HG03354 (cell line): ENCODE measurements around the gene CKLF.
"Not testable (repeated sequence)": the region's sequence is repeated elsewhere in the genome, so short reads cannot be mapped to it uniquely, and the experiment has no call there.

Experiments used
- ATAC-seq: cut with Tn5 transposase; IDR thresholded peaks from one replicate; pipeline ENCODE4 v1.9.1; 2021; ENCODE audit warnings: mild to moderate bottlenecking; ENCODE audit not compliant: unreplicated experiment, poor library complexity, severe bottlenecking

The CKLF gene

DNA sequence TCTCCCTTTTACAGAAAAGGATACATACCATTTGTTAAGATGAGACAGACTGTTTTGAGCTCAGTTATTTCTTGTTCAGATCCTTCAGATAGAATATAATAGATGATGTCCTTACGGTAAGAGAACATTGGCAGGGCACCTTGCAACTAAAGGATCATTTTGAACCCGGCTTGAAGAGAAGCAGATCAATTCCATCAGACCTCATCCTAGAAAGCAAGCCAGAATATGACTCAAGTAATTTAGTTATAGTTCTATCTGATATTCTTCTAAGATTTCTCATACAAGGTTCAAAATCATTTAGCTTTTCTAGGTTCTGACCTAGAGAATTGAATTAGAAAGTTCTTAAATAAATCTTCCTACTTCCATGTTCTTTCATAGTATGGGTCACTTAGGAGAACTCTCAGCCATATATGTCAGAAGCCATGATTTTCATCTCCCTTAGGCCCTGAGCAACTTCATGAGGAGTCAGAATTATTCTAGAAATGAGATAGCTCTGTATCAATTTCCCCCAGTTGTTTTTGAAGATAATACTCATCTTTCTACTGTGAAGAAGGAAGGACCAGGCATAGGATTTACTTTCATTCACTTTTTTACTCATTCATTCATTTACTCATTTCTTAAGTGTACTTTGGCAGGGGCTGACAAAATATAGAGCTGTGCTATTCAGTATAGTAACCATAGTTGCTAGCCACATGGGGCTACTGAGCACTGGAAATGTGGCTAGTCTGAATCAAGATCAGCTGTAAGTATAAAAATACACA is 11.4 kb downstream of the CKLF start:
- ATAC-seq = no peak

DNA sequence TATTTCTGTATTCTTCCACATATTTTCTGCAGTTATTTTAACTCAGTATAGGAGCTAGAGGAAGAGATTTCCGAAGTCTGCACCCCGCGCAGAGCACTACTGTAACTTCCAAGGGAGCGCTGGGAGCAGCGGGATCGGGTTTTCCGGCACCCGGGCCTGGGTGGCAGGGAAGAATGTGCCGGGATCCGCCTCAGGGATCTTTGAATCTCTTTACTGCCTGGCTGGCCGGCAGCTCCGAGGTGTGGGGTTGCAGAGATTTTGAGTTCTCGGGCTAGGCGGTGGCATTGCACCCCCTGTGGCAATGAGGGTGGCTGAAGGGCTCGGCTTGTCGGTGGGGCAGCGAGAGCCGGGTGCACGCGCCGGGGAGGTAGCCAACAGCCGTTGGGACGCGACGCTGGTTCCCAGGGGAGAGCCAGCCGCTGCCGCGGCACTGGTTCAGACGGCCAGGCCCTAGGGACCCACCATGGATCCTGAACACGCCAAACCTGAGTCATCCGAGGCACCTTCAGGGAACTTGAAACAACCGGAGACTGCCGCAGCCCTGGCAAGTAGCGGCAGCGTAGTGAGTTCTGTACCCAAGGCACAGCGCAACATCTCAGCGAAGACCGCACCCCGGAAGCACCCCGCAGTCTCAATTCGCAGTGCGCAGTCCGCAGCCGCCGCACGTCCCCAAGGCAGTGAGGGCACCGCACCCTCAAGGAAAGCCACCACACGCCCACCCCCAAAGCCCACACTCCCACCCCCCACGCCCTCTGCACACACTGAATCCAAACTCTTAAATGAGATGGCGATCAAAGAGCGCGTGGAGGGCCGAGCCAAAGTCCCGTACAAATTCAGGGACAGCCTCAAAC is 13.9 kb downstream of the CKLF start, which contains the start of gene CMTM1:
CMTM1 (plus strand) TSS at position 389 of the 851 bp plus-strand sequence; CDS start at position 464, 75 bp downstream.
- ATAC-seq = no peak

- ATAC-seq = not testable (repeated sequence)
Measured at GRCh38 chr16:66567270-66567669, 14.9 kb downstream of the CKLF start.

DNA sequence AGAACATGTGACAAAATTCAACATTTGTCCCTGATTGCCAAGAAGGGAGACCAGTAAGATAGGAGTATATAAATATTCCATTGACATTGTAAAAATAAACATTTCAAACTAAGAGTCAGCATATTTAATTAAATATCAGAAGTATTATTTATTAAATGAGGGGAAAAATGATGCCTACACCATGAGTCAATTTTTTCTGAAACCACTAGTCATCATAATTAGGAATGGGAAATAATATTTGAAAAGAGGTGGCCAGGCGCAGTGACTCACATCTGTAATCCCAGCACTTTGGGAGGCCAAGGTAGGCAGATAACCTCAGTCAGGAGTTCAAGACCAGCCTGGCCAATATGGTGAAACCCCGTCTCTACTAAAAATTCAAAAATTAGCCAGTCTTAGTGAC is 16.0 kb downstream of the CKLF start:
- no peak for ATAC-seq

DNA sequence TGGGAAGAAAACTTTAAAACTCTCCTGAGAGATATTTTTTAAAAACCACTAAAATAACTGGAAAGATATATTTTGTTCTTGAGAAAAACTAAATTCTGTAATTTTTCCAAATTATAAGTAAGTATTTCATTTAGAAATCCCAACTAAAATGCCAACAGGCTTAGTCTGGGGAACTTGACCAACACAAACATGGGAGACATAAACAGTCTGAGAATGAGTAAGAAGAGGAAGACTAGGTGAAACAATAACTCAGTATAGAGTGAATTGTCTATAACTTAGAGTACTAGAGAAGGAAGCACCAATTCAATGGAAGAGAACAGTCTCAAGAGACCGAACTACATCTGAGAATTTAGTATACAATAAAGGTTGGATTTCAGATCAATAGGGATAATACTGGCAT is 16.8 kb downstream of the CKLF start:
- no peak for ATAC-seq

DNA sequence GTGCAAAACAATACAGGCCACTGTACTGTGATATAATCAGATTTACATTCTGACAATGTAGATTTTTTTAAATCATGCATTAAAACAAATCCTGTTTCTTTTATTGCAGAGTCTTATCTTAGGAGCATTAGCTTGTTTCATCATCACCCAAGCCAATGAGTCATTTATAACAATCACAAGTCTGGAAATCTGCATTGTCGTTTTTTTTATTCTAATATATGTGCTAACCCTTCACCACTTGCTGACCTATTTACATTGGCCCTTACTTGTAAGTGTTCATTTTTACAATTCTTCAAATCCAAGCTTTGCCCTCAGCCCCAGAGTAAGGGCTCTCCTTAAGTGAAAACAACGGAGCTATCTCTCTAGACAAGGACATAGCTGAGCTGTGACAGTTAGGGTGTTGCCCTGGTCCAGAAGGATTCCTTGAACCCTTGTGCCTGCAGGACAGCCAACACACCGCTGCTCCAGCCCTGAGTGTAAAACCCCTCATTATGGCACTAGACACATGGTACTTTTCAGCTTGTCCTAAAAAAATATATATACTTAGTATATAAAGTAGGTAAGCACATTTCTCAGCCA is 17.5 kb downstream of the CKLF start:
- ATAC-seq = no peak

DNA sequence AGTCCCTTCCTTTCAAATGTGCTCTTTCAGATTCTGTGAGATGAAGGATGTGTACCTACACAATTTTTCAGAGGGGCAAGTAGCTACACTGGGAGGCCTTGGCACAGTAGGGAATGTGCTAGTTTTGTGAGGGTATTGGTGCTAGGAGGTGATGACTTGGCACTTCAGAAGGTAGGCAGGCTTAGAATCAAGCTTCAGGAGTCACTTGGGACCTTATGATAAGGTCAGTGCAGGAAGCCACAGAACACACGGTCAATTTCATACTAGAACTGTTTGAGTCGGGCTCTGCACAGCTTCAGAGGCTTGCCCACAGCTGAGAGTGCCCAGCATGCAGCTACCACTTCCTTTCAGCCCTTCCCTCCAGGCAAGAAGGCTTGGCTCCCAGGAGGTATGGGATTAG is 20.0 kb downstream of the CKLF start:
- ATAC-seq = no peak

GRCh38 chr16:66574081-66574480 is 21.7 kb downstream of the CKLF start:
- ATAC-seq = no peak

DNA sequence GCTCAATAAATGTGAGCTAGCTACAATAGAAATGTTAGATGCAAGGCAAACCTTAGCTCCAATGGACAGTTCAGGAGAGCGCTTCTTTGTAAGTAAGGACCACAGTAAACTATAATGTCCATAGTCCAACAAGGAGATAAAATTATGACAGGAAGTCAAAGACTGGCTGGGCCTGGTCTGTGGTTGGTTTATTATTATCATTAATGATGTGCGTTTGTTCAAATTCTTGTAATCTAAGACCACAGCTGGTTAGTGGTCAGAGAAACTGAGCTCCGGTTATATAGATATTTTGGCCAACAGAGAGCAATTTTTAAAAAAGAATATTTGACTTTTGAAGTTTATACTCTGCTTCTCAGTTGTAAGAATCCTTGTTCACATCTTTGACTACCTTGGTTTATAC is 22.2 kb downstream of the CKLF start:
- no peak for ATAC-seq

DNA sequence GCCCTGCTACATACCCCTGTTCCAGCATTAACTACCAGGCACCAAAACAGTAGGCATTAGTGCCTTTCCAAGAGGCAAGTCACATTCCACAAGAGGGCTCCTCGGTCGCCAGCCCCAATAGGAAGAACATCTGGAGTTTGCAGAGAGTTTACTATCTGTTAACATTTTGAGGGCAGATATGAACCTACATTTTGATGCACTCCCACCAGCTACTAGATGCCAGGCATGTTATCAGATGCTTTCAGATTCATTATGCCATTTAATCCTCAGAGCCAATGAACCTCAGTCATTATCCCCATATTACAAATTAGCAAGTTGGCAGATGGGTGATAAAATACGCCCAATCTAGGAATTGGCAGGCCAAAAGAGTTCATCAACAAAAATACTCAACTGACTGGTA is 22.7 kb downstream of the CKLF start:
- no peak for ATAC-seq

GRCh38 chr16:66576296-66576695 is 23.9 kb downstream of the CKLF start:
- ATAC-seq = no peak

DNA sequence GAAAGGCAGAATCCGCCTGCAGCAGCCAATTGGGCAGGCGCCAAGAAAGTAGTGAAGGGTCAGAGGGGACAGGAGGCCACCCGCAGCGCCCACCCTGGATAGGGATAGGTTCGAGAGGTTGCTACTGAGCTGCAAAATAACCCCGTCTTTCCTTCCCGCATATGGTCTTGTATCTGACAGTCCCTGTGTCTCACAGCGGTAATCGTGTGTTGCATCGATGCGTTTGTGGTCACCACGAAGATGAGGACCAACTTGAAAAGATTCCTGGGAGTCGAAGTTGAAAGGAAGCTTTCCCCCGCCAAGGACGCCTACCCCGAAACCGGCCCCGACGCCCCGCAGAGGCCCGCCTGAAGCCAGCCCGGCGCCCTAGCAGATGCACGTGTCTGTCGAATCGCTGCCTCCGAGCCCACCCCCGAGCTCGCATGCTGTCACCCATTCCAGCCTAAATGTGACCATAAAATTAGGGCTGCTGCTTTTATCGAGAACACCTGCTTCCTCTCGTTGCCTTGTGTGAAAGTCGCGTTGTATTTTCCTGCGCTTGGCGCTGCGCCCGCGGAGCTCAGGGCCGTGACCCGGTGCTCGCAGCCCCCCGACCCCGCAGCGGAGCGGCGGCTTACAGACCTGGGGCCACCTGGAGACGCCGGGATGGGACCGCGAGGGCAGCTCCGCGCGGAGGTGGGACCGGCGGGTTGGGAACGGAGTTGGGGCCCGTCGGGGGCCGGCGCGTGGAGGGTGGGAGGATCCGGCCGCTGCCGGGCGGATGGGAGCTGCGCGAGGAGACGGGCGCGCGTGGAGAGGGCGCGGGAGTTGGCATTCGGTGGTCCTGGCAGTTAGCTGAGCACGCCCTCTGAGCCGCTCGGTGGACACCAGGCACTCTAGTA is 26.5 kb downstream of the CKLF start, which contains the start of gene CMTM2:
CMTM2 (plus strand) TSS at position 813 of the 881 bp plus-strand sequence. CDS start 145 bp downstream, outside the sequence.
- no peak for ATAC-seq

GRCh38 chr16:66580605-66581209 is 28.3 kb downstream of the CKLF start:
- no peak for ATAC-seq

- ATAC-seq = no peak
Measured at GRCh38 chr16:66581246-66581952, 29.0 kb downstream of the CKLF start.

DNA sequence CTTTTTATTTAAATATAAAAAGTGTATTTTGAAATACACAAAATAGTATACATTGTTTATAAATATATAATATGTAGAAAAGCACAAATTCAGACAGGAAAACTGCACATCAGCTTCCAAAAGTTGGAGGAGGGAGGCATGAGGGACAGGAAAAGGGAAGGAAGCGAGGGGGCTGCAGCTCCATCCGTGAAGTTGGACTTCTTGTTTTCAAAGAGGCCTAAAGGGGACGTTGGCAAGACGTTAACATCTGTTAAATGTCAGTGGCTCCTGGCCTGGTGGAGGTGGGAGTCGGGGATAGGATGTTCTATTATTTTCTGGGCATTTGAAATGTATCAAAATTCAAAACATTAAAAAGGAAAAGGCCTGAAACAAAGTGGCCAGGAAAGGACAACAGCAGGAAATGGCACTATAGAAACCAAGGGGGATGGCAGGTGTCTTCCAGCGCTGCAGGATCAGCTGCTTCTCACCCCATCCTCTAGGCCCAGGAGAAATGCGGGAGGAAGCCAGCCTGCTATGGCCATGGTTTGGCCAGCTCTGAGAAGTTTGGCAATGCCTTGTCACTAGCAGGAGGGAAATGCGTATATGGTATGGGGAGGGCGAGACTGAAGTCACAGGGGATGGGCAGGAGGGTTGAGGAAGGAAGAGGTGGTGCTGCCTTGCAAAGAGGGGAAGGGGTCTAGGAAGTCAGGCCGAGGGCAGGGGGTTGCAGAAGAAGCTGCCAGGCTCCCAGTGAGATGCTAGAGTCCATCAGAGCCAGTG is 33.3 kb downstream of the CKLF start:
- no peak for ATAC-seq

DNA sequence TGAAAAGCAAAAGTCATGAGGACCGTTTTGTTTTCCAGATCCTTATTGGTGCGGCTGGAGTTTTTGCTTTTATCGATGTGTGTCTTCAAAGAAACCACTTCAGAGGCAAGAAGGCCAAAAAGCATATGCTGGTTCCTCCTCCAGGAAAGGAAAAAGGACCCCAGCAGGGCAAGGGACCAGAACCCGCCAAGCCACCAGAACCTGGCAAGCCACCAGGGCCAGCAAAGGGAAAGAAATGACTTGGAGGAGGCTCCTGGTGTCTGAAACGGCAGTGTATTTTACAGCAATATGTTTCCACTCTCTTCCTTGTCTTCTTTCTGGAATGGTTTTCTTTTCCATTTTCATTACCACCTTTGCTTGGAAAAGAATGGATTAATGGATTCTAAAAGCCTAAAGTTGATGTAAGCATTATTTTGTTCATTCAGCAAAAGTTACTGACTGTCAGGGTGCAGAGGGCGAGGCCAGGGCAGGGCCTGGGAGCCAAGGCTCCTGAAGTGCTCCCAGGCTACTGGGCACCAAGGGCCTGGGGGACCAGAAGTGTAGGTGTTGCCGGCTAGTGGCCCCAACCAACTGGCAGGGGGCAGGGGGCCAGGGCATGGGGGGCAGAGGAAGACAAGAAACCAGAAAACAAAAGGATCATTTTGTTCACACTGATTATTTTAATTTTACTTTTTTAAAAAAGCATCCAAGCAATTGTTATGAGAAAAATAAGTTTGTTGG is 35.7 kb downstream of the CKLF start:
- ATAC-seq = no peak

- peak; percentile 69 for ATAC-seq
Measured at GRCh38 chr16:66588981-66589713, 36.8 kb downstream of the CKLF start.
